BLaER1 treated with 17β-estradiol and CSF1 and Interleukin-3, amounts not matched to agents 10 nM and 100 nM (cell line): ENCODE data around the gene STPG3.
A peak's percentile ranks its signal among the peaks of the same experiment; 100 is the strongest.

Source experiments
- H3K27ac ChIP-seq, 11 experiments: shearing (Covaris generic); formaldehyde crosslinking; 2 replicates each; pipeline ENCODE4 v1.8.1; 2022
- H3K27me3 ChIP-seq, 11 experiments: shearing (Covaris generic); formaldehyde crosslinking; 2 replicates each; pipeline ENCODE4 v1.8.1; 2022
- H3K36me3 ChIP-seq, 11 experiments: shearing (Covaris generic); formaldehyde crosslinking; 2 replicates each; pipeline ENCODE4 v1.8.1; 2022
- H3K4me1 ChIP-seq, 10 experiments: shearing (Covaris generic); formaldehyde crosslinking; 2 replicates each; pipeline ENCODE4 v1.8.1; 2022
- H3K4me2 ChIP-seq, 11 experiments: shearing (Covaris generic); formaldehyde crosslinking; 2 replicates each; pipeline ENCODE4 v1.8.1; 2022
- H3K4me3 ChIP-seq, 10 experiments: shearing (Covaris generic); formaldehyde crosslinking; 2 replicates each; pipeline ENCODE4 v1.8.1; 2022
- H3K9ac ChIP-seq, 11 experiments: shearing (Covaris generic); formaldehyde crosslinking; 2 replicates each; pipeline ENCODE4 v1.8.1; 2022
- H3K9me3 ChIP-seq, 11 experiments: shearing (Covaris generic); formaldehyde crosslinking; replicated peaks in 1 of 11; 2 replicates each; pipeline ENCODE4 v1.8.1; 2022
- H4K20me1 ChIP-seq, 11 experiments: shearing (Covaris generic); formaldehyde crosslinking; 2 replicates each; pipeline ENCODE4 v1.8.1; 2022
- Cebpa-rat ChIP-seq, 11 experiments: shearing (Covaris generic); IDR thresholded peaks; 2 replicates each; pipeline ENCODE4 v1.8.1; 2022

STPG3 gene

GRCh38 chr9:137251194-137251461, at the start of gene STPG3:
Gene STPG3, plus strand, starts transcription at chr9:137251286. Its CDS starts 1 bp downstream, at chr9:137251287.
- TF ChIP-seq Cebpa-rat (IDR thresholded peaks at IDR 0.05): no peak

GRCh38 chr9:137202966-137203365, 48.1 kb upstream of the STPG3 start:
- H3K4me2 ChIP-seq: peak overlapping the region; percentile 89 to 100 (median 99)
- TF ChIP-seq Cebpa-rat (IDR thresholded peaks at IDR 0.05): no peak
- peak overlapping the region in 9 of 10 experiments; percentile 4 to 100 (median 40); a peak in 9 of 20 replicates for H3K4me3 ChIP-seq
- H3K4me1 ChIP-seq: peaks cover 72 to 78% (median 75%) of the 10 kb centered on the region in 10 experiments
- peak overlapping the region; percentile 84 to 97 (median 92); a peak in 18 of 22 replicates for H3K9ac ChIP-seq
- no peaks in the 10 kb centered on the region for H3K27me3 ChIP-seq
- peak overlapping the region in 10 of 11 experiments; percentile 14 to 92 (median 40); a peak in 18 of 22 replicates for H3K27ac ChIP-seq
- peaks cover 8 to 71% (median 29%) of the 10 kb centered on the region in 11 experiments; a peak in 21 of 22 replicates for H4K20me1 ChIP-seq
- H3K9me3 ChIP-seq: no peaks in the 10 kb centered on the region
- peaks cover 0 to 15% (median 8%) of the 10 kb centered on the region in 11 experiments; a peak in 6 of 22 replicates for H3K36me3 ChIP-seq

More at GRCh38 chr9:137251194-137251461, at the start of gene STPG3:
- Histone ChIP-seq H3K36me3 (peaks cover 0 to 3% (median under 1%) of the 10 kb centered on the region in 11 experiments; a peak in 6 of 22 replicates), H3K4me1 (peaks cover 18 to 62% (median 43%) of the 10 kb centered on the region in 10 experiments), H3K9me3 (no peaks in the 10 kb centered on the region), H3K27ac (no peak within 1 kb of the TSS), H3K4me2 (peak within 1 kb of the TSS in 7 of 11 experiments; percentile 12 to 51 (median 26); a peak in 10 of 22 replicates), H3K9ac (peak within 1 kb of the TSS in 6 of 11 experiments; percentile 10 to 60 (median 42); a peak in 9 of 22 replicates), H3K4me3 (no peak within 1 kb of the TSS), H4K20me1 (peaks cover 0 to 17% (median 9%) of the 10 kb centered on the region in 11 experiments; a peak in 19 of 22 replicates), H3K27me3 (no peaks in the 10 kb centered on the region)

- peak overlapping the region; percentile 89 to 100 (median 99) for H3K4me2 ChIP-seq
- peak overlapping the region in 10 of 11 experiments; percentile 76 to 92 (median 87); a peak in 20 of 22 replicates for H3K27ac ChIP-seq
- peaks cover 0 to 53% (median 21%) of the 10 kb centered on the region in 11 experiments; a peak in 12 of 22 replicates for H4K20me1 ChIP-seq
- peak overlapping the region; percentile 77 to 100 (median 92) for H3K4me3 ChIP-seq
- H3K9ac ChIP-seq: peak overlapping the region; percentile 84 to 97 (median 92)
- no peaks in the 10 kb centered on the region for H3K27me3 ChIP-seq
- no peak for TF ChIP-seq Cebpa-rat (IDR thresholded peaks at IDR 0.05)
- peaks cover 5 to 28% (median 19%) of the 10 kb centered on the region in 11 experiments; a peak in 14 of 22 replicates for H3K36me3 ChIP-seq
- peaks cover 54 to 66% (median 59%) of the 10 kb centered on the region in 10 experiments for H3K4me1 ChIP-seq
- no peaks in the 10 kb centered on the region for H3K9me3 ChIP-seq
Observed at GRCh38 chr9:137204731-137205125, 46.4 kb upstream of the STPG3 start.

- no peak for TF ChIP-seq Cebpa-rat (IDR thresholded peaks at IDR 0.05)
- peak within 1 kb of the TSS; percentile 89 to 100 (median 99) for H3K4me2 ChIP-seq
- H3K4me1 ChIP-seq: peaks cover 54 to 69% (median 60%) of the 10 kb centered on the region in 10 experiments
- H3K9me3 ChIP-seq: no peaks in the 10 kb centered on the region
- peak within 1 kb of the TSS; percentile 84 to 97 (median 92) for H3K9ac ChIP-seq
- H4K20me1 ChIP-seq: peaks cover 0 to 52% (median 19%) of the 10 kb centered on the region in 11 experiments; a peak in 10 of 22 replicates
- peak within 1 kb of the TSS; percentile 72 to 92 (median 85); a peak in 21 of 22 replicates for H3K27ac ChIP-seq
- peaks cover 10 to 35% (median 23%) of the 10 kb centered on the region in 11 experiments; a peak in 16 of 22 replicates for H3K36me3 ChIP-seq
- H3K27me3 ChIP-seq: no peaks in the 10 kb centered on the region
- H3K4me3 ChIP-seq: peak within 1 kb of the TSS; percentile 77 to 100 (median 92)
Observed at GRCh38 chr9:137205126-137206069, 45.7 kb upstream of the STPG3 start, which contains the start of the genes NDOR1 and TMEM203. Gene NDOR1, plus strand, starts transcription at chr9:137205700. Its CDS starts 78 bp downstream, at chr9:137205778. Gene TMEM203, minus strand, starts transcription at chr9:137205648. Its CDS starts 234 bp downstream, at chr9:137205414.

- Histone ChIP-seq H4K20me1 (peaks cover 0 to 48% (median 19%) of the 10 kb centered on the region in 11 experiments; a peak in 12 of 22 replicates), H3K27me3 (no peaks in the 10 kb centered on the region), H3K9ac (peak overlapping the region; percentile 84 to 97 (median 92); a peak in 21 of 22 replicates), H3K4me3 (peak overlapping the region; percentile 77 to 100 (median 92)), H3K36me3 (peaks cover 10 to 46% (median 27%) of the 10 kb centered on the region in 11 experiments; a peak in 16 of 22 replicates), H3K4me2 (peak overlapping the region; percentile 89 to 100 (median 99)), H3K4me1 (peaks cover 48 to 67% (median 57%) of the 10 kb centered on the region in 10 experiments), H3K27ac (peak overlapping the region in 8 of 11 experiments; percentile 76 to 92 (median 90); a peak in 11 of 22 replicates), H3K9me3 (no peaks in the 10 kb centered on the region)
- no peak for TF ChIP-seq Cebpa-rat (IDR thresholded peaks at IDR 0.05)
Observed at GRCh38 chr9:137206602-137207001, 44.5 kb upstream of the STPG3 start.

- H3K9ac ChIP-seq: peak overlapping the region in 2 of 11 experiments; percentile 13 to 30; a peak in 3 of 22 replicates
- H3K9me3 ChIP-seq: no peaks in the 10 kb centered on the region
- TF ChIP-seq Cebpa-rat (IDR thresholded peaks at IDR 0.05): no peak
- H3K4me3 ChIP-seq: no peak overlapping the region
- peaks cover 0 to 69% (median 13%) of the 10 kb centered on the region in 11 experiments; a peak in 10 of 22 replicates for H4K20me1 ChIP-seq
- no peaks in the 10 kb centered on the region for H3K27me3 ChIP-seq
- peaks cover 20 to 32% (median 23%) of the 10 kb centered on the region in 10 experiments for H3K4me1 ChIP-seq
- peaks cover 38 to 96% (median 60%) of the 10 kb centered on the region in 11 experiments; a peak in 21 of 22 replicates for H3K36me3 ChIP-seq
- no peak overlapping the region for H3K4me2 ChIP-seq
- H3K27ac ChIP-seq: no peak overlapping the region
Observed at GRCh38 chr9:137211532-137211931, 39.6 kb upstream of the STPG3 start.

- peaks cover 32 to 92% (median 56%) of the 10 kb centered on the region in 11 experiments; a peak in 21 of 22 replicates for H3K36me3 ChIP-seq
- H3K9ac ChIP-seq: peak overlapping the region in 2 of 11 experiments; percentile 30 to 50; a peak in 2 of 22 replicates
- no peak overlapping the region for H3K27ac ChIP-seq
- H3K9me3 ChIP-seq: no peaks in the 10 kb centered on the region
- no peak overlapping the region for H3K4me3 ChIP-seq
- H3K4me2 ChIP-seq: no peak overlapping the region
- peaks cover 0 to 79% (median 15%) of the 10 kb centered on the region in 11 experiments; a peak in 13 of 22 replicates for H4K20me1 ChIP-seq
- H3K4me1 ChIP-seq: peaks cover 20 to 32% (median 23%) of the 10 kb centered on the region in 10 experiments
- H3K27me3 ChIP-seq: no peaks in the 10 kb centered on the region
- no peak for TF ChIP-seq Cebpa-rat (IDR thresholded peaks at IDR 0.05)
Observed at GRCh38 chr9:137212520-137212919, 38.6 kb upstream of the STPG3 start.
